Gastroesophageal sphincter (tissue), 3 donors: ENCODE results near the gene COQ3.
A peak's percentile ranks its signal among the peaks of the same experiment; 100 is the strongest.

Source experiments
- CTCF ChIP-seq, 4 experiments: fragments of 200-600 bp in 2 of 4; fragments of 450-650 bp in 2 of 4; sonication (generic) in 1 of 4; IDR thresholded peaks; one replicate each; pipeline ENCODE4 v1.5.1; 2017 to 2019; ENCODE audit warnings: antibody characterized with exemption in 4 of 4, mild to moderate bottlenecking in 2 of 4, moderate library complexity in 2 of 4
- EP300 ChIP-seq: sonication (generic); formaldehyde crosslinking; IDR thresholded peaks from one replicate; pipeline ENCODE4 v1.6.1; 2017; ENCODE audit warnings: antibody characterized with exemption, mild to moderate bottlenecking
- POLR2A ChIP-seq, 2 donors: fragments of 450-650 bp; IDR thresholded peaks; one replicate each; pipeline ENCODE4 v1.6.1; 2017; ENCODE audit warnings: antibody characterized with exemption in 2 of 2, mild to moderate bottlenecking in 2 of 2, moderate library complexity in 1 of 2
- POLR2AphosphoS5 ChIP-seq: sonication (generic); formaldehyde crosslinking; IDR thresholded peaks from one replicate; pipeline ENCODE4 v1.6.1; 2017; ENCODE audit warnings: antibody characterized with exemption

GRCh38 chr6:99334526-99335127 lies 59.4 kb downstream of the COQ3 start:
- TF ChIP-seq CTCF (IDR thresholded peaks at IDR 0.05) (peak; percentile 48 to 75 (median 71)), POLR2A (IDR thresholded peaks at IDR 0.05) (no peak), POLR2AphosphoS5 (no peak), EP300 (no peak)
